HCT116 (cell line): Measurements from ENCODE around the gene THAP2.

Experiments used
- EZH2 ChIP-seq: fragments of 200-600 bp; sonication (generic); IDR thresholded peaks from 2 replicates; pipeline ENCODE4 v1.6.1; 2017; ENCODE audit warnings: antibody characterized with exemption, mixed run types
- JUND ChIP-seq: IDR thresholded peaks from 2 replicates; pipeline ENCODE4 v1.6.1; 2012
- POLR2A ChIP-seq: IDR thresholded peaks from 2 replicates; pipeline ENCODE4 v1.7.0; 2011; ENCODE audit warnings: borderline replicate concordance; ENCODE audit not compliant: insufficient read depth, insufficient read length; ENCODE audit errors: extremely low read depth
- POLR2AphosphoS5 ChIP-seq: IDR thresholded peaks from 2 replicates; pipeline ENCODE4 v1.6.1; 2011; ENCODE audit warnings: mild to moderate bottlenecking, low read depth, low read length, moderate library complexity
- RAD21 ChIP-seq: IDR thresholded peaks from 2 replicates; pipeline ENCODE4 v1.6.1; 2012; ENCODE audit warnings: low read depth, mild to moderate bottlenecking
- TF ChIP-seq, protein P1 (sequence below), 3 experiments: fragments of 200-600 bp in 1 of 3; sonication (generic) in 1 of 3; IDR thresholded peaks in 2 of 3; conservative IDR thresholded peaks in 1 of 3; 2 replicates each; pipeline ENCODE4 v1.5.1; 2012 to 2017; ENCODE audit warnings: low read depth in 2 of 3, low read length in 2 of 3, antibody characterized with exemption in 1 of 3, borderline replicate concordance in 1 of 3, control low read depth in 1 of 3, mild to moderate bottlenecking in 1 of 3, mixed read lengths in 1 of 3, mixed run types in 1 of 3, moderate library complexity in 1 of 3; ENCODE audit not compliant: insufficient read depth in 1 of 3
- TF ChIP-seq, protein P2 (sequence below): IDR thresholded peaks from 2 replicates; pipeline ENCODE4 v1.6.1; 2012; ENCODE audit warnings: low read depth

DNA sequence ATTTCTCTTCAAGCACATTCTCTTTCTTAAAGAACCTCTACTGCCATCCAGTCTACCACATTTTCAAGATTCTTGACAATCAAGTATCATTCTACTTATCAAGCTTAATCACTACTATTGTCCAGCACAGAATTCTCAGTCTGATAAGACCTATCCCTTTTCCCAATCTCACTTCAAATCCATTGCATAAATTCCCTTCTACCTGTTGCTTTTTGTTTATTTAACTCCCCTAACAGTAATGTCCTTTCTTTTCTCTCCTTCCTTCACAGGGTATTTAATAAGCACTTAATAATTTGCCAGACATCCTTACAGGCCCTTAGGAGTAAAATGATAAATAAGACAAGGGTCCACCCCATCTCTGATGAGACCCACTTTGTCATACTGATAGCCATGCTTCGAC lies 42.2 kb upstream of the THAP2 start:
- no peak for TF ChIP-seq POLR2AphosphoS5
- TF ChIP-seq, protein P1, sequence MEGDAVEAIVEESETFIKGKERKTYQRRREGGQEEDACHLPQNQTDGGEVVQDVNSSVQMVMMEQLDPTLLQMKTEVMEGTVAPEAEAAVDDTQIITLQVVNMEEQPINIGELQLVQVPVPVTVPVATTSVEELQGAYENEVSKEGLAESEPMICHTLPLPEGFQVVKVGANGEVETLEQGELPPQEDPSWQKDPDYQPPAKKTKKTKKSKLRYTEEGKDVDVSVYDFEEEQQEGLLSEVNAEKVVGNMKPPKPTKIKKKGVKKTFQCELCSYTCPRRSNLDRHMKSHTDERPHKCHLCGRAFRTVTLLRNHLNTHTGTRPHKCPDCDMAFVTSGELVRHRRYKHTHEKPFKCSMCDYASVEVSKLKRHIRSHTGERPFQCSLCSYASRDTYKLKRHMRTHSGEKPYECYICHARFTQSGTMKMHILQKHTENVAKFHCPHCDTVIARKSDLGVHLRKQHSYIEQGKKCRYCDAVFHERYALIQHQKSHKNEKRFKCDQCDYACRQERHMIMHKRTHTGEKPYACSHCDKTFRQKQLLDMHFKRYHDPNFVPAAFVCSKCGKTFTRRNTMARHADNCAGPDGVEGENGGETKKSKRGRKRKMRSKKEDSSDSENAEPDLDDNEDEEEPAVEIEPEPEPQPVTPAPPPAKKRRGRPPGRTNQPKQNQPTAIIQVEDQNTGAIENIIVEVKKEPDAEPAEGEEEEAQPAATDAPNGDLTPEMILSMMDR (IDR thresholded peaks at IDR 0.05 in 2 of 3, conservative IDR thresholded peaks at IDR 0.05 in 1 of 3; ENCODE audit: borderline replicate concordance in 1 of 3, insufficient read depth in 1 of 3, low read depth in 2 of 3, low read length in 2 of 3), result no peak
- no peak for TF ChIP-seq EZH2
- TF ChIP-seq RAD21, result no peak
- TF ChIP-seq JUND, result no peak
- no peak for TF ChIP-seq POLR2A
- TF ChIP-seq, protein P2, sequence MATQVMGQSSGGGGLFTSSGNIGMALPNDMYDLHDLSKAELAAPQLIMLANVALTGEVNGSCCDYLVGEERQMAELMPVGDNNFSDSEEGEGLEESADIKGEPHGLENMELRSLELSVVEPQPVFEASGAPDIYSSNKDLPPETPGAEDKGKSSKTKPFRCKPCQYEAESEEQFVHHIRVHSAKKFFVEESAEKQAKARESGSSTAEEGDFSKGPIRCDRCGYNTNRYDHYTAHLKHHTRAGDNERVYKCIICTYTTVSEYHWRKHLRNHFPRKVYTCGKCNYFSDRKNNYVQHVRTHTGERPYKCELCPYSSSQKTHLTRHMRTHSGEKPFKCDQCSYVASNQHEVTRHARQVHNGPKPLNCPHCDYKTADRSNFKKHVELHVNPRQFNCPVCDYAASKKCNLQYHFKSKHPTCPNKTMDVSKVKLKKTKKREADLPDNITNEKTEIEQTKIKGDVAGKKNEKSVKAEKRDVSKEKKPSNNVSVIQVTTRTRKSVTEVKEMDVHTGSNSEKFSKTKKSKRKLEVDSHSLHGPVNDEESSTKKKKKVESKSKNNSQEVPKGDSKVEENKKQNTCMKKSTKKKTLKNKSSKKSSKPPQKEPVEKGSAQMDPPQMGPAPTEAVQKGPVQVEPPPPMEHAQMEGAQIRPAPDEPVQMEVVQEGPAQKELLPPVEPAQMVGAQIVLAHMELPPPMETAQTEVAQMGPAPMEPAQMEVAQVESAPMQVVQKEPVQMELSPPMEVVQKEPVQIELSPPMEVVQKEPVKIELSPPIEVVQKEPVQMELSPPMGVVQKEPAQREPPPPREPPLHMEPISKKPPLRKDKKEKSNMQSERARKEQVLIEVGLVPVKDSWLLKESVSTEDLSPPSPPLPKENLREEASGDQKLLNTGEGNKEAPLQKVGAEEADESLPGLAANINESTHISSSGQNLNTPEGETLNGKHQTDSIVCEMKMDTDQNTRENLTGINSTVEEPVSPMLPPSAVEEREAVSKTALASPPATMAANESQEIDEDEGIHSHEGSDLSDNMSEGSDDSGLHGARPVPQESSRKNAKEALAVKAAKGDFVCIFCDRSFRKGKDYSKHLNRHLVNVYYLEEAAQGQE, result no peak
